ENCODE results near the gene DOCK7. TPM values are rescaled to one million over a fixed set of nuclear protein-coding genes. Genes with fewer than 3 reads are reported as not detected.

DOCK7 gene
- total and polyA plus RNA-seq, 2 of the 13 experiments (the other 11 are each of a cell fraction or from before 2014, with no cell fraction given) = 45.7 to 67.2 TPM

- no peak for TF ChIP-seq CTCF (CRISPR knock-in tag; IDR thresholded peaks at IDR 0.05)
- no peak for TF ChIP-seq CEBPZ (IDR thresholded peaks at IDR 0.05; ENCODE audit: low read length)
- TF ChIP-seq NR2F2 (IDR thresholded peaks at IDR 0.05; ENCODE audit: borderline replicate concordance, low read depth) = peak; percentile 22; the same call in 1 of the 2 replicates
- no peak for TF ChIP-seq ZBTB40 (IDR thresholded peaks at IDR 0.05)
- no peak; the same call in 1 of the 2 replicates for TF ChIP-seq ZBTB40 (CRISPR knock-in tag; IDR thresholded peaks at IDR 0.05)
- TF ChIP-seq ZFP62 (CRISPR knock-in tag; IDR thresholded peaks at IDR 0.05) = no peak
- no peak for TF ChIP-seq CENPT (CRISPR knock-in tag; IDR thresholded peaks at IDR 0.05; ENCODE audit: low read depth)
- TF ChIP-seq SP4 (CRISPR knock-in tag; IDR thresholded peaks at IDR 0.05) = peak; percentile 21; the same call in 1 of the 2 replicates
- 0 out of 2 replicates have a peak, but pooled peaks have one; percentile 59 for TF ChIP-seq HMGXB3 (CRISPR knock-in tag; IDR thresholded peaks at IDR 0.05; ENCODE audit: borderline replicate concordance)
Observed at GRCh38 chr1:62687903-62688686, at the start of gene DOCK7 (continued).

All from HepG2 (cell line).